Measurements from ENCODE around the gene OR6X1.

The OR6X1 gene, protein sequence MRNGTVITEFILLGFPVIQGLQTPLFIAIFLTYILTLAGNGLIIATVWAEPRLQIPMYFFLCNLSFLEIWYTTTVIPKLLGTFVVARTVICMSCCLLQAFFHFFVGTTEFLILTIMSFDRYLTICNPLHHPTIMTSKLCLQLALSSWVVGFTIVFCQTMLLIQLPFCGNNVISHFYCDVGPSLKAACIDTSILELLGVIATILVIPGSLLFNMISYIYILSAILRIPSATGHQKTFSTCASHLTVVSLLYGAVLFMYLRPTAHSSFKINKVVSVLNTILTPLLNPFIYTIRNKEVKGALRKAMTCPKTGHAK

DNA sequence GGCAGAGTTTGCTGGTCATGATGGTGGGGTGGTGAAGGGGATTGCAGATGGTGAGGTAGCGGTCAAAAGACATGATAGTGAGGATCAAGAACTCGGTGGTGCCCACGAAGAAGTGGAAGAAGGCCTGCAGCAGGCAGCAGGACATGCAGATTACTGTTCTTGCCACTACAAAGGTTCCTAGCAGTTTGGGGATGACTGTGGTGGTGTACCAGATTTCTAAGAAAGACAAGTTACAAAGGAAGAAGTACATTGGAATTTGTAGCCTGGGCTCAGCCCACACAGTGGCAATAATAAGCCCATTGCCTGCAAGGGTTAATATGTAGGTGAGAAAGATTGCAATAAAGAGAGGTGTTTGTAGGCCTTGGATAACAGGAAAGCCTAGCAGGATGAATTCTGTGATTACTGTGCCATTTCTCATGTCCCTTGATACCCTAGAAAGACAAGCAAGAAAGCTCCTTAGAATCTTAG lies at the start of gene OR6X1:
OR6X1 (minus strand) TSS at position 418 of the 468 bp plus-strand sequence; CDS start at position 418, 0 bp downstream.
- Mint-ChIP-seq H3K4me3 (peak within 1 kb of the TSS in 1 of 2 donors; percentile 23), H3K36me3 (peaks cover 0 to 2% of the 10 kb centered on the region in 2 donors), H3K27ac (no peak within 1 kb of the TSS), H3K4me1 (peaks cover 3 to 6% of the 10 kb centered on the region in 2 donors), H3K27me3 (peaks cover 38 to 50% of the 10 kb centered on the region in 2 donors), H3K9me3 (peaks cover 0 to 1% of the 10 kb centered on the region in 2 donors)
- ATAC-seq (replicated peaks) (no peak), DNase-seq (no peak)

DNA sequence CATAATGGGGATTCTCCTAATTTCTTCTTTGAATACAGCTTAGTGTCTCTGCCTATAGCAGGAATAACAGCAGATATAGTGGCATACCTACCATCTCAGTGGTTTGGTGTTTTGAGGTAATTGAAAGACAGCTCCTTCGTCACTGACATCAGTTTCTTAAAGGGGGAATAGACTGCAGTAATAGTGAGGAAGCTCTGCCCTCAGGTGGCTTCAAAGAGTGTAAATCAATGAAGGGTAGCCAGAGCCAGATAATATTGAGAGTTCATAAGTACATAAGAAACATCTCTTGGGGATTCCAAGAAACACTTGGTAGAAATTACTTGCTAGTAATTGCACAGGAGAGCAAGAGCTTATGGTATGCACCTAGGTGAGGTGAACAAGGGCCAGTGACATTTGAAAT lies 47.4 kb upstream of the OR6X1 start:
- Mint-ChIP-seq H3K4me3 (no peak overlapping the region), H3K9me3 (no peaks in the 10 kb centered on the region), H3K36me3 (no peaks in the 10 kb centered on the region), H3K27ac (no peak overlapping the region), H3K4me1 (peaks cover 5 to 7% of the 10 kb centered on the region in 2 donors), H3K27me3 (peaks cover 0 to 13% of the 10 kb centered on the region in 2 donors)
- DNase-seq: no peak
- no peak for ATAC-seq (replicated peaks)

DNA sequence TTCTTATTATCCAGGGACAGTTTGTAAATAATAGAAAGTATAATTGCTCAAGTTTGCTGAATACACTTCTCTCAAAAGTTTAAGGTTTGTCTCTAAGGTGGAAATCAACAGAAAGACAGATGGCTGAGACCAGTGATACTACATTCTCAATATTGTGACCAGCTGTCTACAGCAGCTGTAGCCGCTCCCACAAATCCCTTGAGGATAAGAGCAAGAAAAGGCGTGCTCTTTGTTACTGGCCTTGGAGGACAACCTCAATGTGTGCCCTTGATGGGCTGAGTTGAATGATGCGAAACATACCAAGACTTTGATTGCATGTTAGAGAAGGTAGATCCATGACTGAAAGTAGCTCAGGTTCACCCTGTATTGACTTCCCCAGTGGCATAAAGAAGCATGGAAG lies 45.7 kb upstream of the OR6X1 start:
- Mint-ChIP-seq H3K4me1 (peaks cover 5 to 7% of the 10 kb centered on the region in 2 donors), H3K9me3 (peaks cover 0 to 3% of the 10 kb centered on the region in 2 donors), H3K4me3 (no peak overlapping the region), H3K27me3 (peaks cover 5 to 15% of the 10 kb centered on the region in 2 donors), H3K27ac (no peak overlapping the region), H3K36me3 (no peaks in the 10 kb centered on the region)
- DNase-seq: no peak
- no peak for ATAC-seq (replicated peaks)

GRCh38 chr11:123799438-123799837 lies 45.1 kb upstream of the OR6X1 start:
- Mint-ChIP-seq H3K27me3 (peaks cover 5 to 20% of the 10 kb centered on the region in 2 donors), H3K4me1 (peaks cover 5 to 7% of the 10 kb centered on the region in 2 donors), H3K9me3 (peaks cover 0 to 3% of the 10 kb centered on the region in 2 donors), H3K27ac (no peak overlapping the region), H3K4me3 (no peak overlapping the region), H3K36me3 (no peaks in the 10 kb centered on the region)
- no peak for ATAC-seq (replicated peaks)
- DNase-seq: no peak

DNA sequence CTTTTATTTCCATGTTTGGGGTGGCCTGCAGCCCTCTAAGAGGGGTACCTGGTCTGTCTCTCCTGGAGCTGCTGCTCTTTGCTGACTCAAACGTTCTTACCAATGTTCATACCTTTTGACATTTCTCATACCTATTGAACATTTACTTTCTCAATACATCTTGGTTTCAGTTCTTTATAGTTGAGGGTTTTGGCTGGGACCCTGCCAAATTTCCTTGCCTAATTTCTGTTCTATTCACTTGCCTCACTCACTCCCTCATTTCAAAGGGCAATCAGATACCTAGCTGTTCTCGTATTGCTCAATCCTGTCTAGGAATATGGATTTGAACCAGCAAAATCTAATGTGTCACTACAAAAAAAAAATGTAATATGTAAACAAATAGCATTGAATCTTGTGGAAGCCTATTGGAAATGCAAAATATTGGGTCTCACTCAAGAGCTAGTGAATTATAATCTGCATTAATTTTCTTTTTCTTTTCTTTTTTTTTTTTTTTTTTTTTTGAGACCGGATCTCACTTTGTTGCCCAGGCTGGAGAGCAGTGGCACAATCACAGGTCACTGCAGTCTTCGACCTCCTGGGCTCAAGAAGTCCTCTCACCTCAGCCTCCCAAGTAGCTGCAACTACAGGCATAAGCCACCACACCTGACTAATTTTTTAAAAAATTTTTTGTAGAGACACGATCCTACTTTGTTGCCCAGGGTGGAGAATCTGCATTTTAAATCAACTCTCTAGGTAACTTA lies 44.4 kb upstream of the OR6X1 start:
- Mint-ChIP-seq H3K36me3 (no peaks in the 10 kb centered on the region), H3K4me1 (peaks cover 5 to 7% of the 10 kb centered on the region in 2 donors), H3K27me3 (peaks cover 5 to 26% of the 10 kb centered on the region in 2 donors), H3K4me3 (no peak overlapping the region), H3K27ac (no peak overlapping the region), H3K9me3 (peaks cover 0 to 3% of the 10 kb centered on the region in 2 donors)
- DNase-seq (no peak), ATAC-seq (replicated peaks) (peak in 1 of 2 donors; percentile 31)

DNA sequence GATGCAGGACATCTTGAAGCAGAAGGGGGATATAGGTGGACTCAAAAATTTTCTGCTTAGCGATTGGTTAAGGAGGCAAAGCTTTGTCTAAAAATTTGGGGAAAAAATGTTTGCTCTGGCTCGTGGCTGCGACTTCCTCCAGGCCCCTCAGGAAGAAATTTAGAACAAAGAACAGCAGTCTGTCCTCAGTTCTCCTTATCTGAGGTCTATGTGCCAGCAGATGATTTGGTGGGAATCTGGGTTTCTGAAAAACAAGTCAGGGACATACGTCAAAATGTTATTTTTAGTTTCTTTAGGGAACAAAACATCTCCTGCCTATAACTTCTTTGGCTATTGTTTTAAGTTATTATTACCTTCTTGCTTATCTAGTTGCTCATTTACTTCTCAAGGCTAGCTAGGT lies 43.8 kb upstream of the OR6X1 start:
- Mint-ChIP-seq H3K4me3 (no peak overlapping the region), H3K9me3 (peaks cover 0 to 3% of the 10 kb centered on the region in 2 donors), H3K4me1 (peaks cover 5 to 7% of the 10 kb centered on the region in 2 donors), H3K27ac (no peak overlapping the region), H3K36me3 (no peaks in the 10 kb centered on the region), H3K27me3 (peaks cover 5 to 26% of the 10 kb centered on the region in 2 donors)
- DNase-seq: no peak
- ATAC-seq (replicated peaks): no peak

GRCh38 chr11:123797541-123797940 lies 43.2 kb upstream of the OR6X1 start:
- ATAC-seq (replicated peaks) (no peak), DNase-seq (no peak)
- no peak overlapping the region for H3K27ac Mint-ChIP-seq
- H3K36me3 Mint-ChIP-seq: no peaks in the 10 kb centered on the region
- H3K9me3 Mint-ChIP-seq: peaks cover 0 to 3% of the 10 kb centered on the region in 2 donors
- H3K4me1 Mint-ChIP-seq: peaks cover 5 to 7% of the 10 kb centered on the region in 2 donors
- no peak overlapping the region for H3K4me3 Mint-ChIP-seq
- H3K27me3 Mint-ChIP-seq: peaks cover 5 to 26% of the 10 kb centered on the region in 2 donors

DNA sequence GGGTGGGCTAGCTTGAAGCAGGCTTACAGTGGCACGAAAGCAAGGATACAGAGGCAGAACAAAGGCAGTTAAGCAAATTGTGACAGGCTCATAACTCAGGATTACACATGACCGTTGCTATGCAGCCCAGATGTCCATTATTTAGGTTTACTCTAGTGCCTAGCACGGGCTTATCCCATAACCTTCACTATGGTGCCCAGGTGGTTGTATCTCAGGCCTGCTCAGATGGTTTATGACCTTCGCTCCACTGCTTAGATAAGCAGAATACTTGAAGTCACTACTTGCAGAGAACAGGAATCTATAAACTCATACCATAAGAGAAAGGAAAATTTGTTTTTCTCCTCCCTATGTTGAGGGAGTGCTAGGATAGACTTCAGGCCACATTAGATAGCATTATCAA lies 42.8 kb upstream of the OR6X1 start:
- H3K4me3 Mint-ChIP-seq: no peak overlapping the region
- peaks cover 5 to 7% of the 10 kb centered on the region in 2 donors for H3K4me1 Mint-ChIP-seq
- no peak for DNase-seq
- H3K9me3 Mint-ChIP-seq: peaks cover 0 to 3% of the 10 kb centered on the region in 2 donors
- peaks cover 5 to 26% of the 10 kb centered on the region in 2 donors for H3K27me3 Mint-ChIP-seq
- no peak for ATAC-seq (replicated peaks)
- H3K36me3 Mint-ChIP-seq: no peaks in the 10 kb centered on the region
- H3K27ac Mint-ChIP-seq: no peak overlapping the region

DNA sequence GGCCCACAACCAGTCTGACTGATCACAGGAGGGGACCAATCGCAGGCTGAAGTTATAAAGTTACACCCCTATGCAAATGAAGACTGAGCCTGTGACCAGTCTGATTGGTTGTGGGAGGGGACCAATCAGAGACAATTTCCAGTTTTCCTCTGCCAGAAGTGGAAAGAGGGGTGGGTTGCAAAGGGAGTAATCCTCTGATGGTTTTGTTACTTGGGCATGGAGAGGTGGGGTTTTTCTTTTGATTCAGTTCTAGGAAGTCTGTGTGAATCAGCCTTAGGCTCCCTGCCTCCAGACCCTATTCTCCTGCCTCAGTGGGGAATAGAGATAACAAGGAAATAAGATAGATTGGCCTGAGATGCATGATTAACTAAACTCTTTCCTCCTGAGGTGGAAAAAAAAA lies 41.9 kb upstream of the OR6X1 start:
- no peak for ATAC-seq (replicated peaks)

GRCh38 chr11:123783536-123783935 lies 29.2 kb upstream of the OR6X1 start:
- no peak overlapping the region for H3K27ac Mint-ChIP-seq
- H3K4me3 Mint-ChIP-seq: no peak overlapping the region
- ATAC-seq (replicated peaks): no peak
- H3K36me3 Mint-ChIP-seq: no peaks in the 10 kb centered on the region
- no peaks in the 10 kb centered on the region for H3K4me1 Mint-ChIP-seq
- peaks cover 0 to 1% of the 10 kb centered on the region in 2 donors for H3K9me3 Mint-ChIP-seq
- DNase-seq: no peak
- peaks cover 9 to 10% of the 10 kb centered on the region in 2 donors for H3K27me3 Mint-ChIP-seq

More for the DNA sequence above, 41.9 kb upstream of the OR6X1 start:
- H3K4me3 Mint-ChIP-seq: no peak overlapping the region
- H3K36me3 Mint-ChIP-seq: no peaks in the 10 kb centered on the region
- peaks cover 0 to 3% of the 10 kb centered on the region in 2 donors for H3K9me3 Mint-ChIP-seq
- H3K27ac Mint-ChIP-seq: no peak overlapping the region
- DNase-seq: no peak
- H3K4me1 Mint-ChIP-seq: peaks cover 5 to 7% of the 10 kb centered on the region in 2 donors
- peaks cover 5 to 26% of the 10 kb centered on the region in 2 donors for H3K27me3 Mint-ChIP-seq

DNA sequence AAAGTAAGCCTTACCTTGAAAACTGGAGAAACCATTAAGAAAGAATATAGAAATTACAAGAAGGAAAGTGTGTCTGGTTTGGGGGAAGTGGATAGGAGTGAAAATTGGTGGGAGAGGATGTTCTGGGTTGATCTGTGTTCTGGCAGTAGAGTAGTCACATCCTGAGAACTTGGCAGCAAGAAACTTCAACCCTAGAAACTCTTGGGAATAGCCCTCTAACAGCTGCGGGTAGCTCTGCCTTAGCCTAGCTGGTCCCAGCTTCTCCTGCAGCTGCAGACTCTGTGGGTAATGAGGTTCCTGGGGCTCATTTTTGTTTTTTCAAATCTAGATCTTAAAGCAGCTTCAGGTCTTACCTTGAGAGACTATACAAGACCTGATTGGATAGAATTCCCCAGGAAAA lies 24.2 kb upstream of the OR6X1 start:
- no peak for DNase-seq
- Mint-ChIP-seq H3K9me3 (no peaks in the 10 kb centered on the region), H3K27ac (no peak overlapping the region), H3K36me3 (no peaks in the 10 kb centered on the region), H3K27me3 (peaks cover 14 to 15% of the 10 kb centered on the region in 2 donors), H3K4me1 (no peaks in the 10 kb centered on the region), H3K4me3 (no peak overlapping the region)
- no peak for ATAC-seq (replicated peaks)

DNA sequence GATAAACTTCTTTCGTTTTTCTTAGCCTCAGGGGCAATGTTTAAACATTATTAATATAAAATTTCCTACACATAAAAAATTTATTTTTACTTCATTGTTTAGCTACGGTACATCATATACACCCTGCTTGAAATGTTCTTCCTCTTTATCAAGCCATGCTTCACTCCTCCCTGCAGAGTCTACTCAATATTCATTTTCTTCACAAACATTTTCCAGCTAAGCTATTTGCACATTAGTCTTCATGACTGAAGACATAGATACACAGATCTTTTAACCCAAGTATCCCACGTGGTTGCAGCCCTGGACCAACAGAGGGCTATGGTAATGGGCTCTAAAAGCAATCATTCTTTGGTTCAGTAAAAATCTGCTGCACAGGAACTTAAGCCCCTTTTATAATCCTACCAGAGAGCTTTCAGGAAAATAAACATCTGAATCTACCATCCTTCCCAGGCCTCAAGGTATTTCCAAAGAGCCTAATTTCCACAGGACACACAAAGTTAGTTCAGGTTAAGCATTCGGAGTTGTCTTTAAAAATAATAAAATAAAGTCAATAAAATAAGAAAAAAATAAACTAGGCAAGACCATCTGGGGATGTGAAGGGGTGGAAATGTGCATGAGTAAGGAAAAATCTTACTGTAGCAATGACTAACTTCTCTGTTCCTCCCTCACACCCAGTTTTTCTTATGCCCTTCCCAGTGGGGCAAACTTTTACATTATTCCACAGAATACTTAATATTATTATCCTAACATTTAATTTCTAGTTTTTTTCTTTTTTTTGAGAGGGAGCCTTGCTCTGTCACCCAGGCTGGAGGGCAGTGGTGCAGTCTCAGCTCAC lies 21.6 kb upstream of the OR6X1 start:
- Mint-ChIP-seq H3K4me1 (no peaks in the 10 kb centered on the region), H3K9me3 (peaks cover 3 to 6% of the 10 kb centered on the region in 2 donors), H3K27me3 (peaks cover 11 to 14% of the 10 kb centered on the region in 2 donors), H3K27ac (no peak overlapping the region), H3K36me3 (no peaks in the 10 kb centered on the region), H3K4me3 (no peak overlapping the region)
- DNase-seq: no peak
- ATAC-seq (replicated peaks): no peak

DNA sequence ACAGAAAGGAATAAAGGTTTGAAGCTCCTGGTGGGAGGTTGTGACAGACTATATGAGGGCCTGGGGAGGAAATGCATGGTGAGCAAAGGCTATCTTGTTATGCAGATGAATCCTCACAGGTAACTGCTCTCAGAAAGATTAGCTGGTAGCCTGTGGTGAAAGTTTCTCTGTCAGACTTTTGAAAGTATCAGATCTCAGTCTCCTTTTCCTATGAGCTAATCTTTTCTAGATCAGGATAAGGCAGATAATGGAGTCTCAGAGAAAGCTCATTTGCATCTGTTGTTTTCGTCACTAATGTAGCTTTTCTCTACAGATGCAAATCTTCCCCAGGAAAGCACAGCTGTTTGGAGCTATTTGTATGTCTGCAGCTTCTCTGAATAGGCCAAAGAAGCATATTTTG lies 21.0 kb upstream of the OR6X1 start:
- no peaks in the 10 kb centered on the region for H3K36me3 Mint-ChIP-seq
- ATAC-seq (replicated peaks) (no peak), DNase-seq (no peak)
- H3K27me3 Mint-ChIP-seq: peaks cover 10 to 14% of the 10 kb centered on the region in 2 donors
- no peaks in the 10 kb centered on the region for H3K4me1 Mint-ChIP-seq
- H3K4me3 Mint-ChIP-seq: no peak overlapping the region
- no peak overlapping the region for H3K27ac Mint-ChIP-seq
- H3K9me3 Mint-ChIP-seq: peaks cover 3 to 6% of the 10 kb centered on the region in 2 donors

DNA sequence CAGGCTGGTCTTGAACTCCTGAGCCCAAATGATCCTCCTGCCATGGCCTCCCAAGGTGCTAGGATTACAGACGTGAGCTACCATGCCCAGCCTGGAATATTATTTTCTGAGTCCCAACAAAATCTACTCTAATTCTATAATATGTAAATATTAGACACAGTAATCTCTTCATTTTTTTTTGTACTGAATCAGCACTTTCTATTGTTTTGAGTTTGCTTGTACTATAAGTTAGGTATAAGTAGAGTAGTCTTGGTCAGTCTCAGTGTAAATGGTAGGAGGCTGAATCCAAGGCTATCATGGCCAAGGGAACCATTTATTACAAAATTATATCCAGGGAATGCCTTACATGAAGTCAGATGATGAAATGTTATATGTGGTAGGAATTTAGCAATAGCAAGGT lies 19.6 kb upstream of the OR6X1 start:
- Mint-ChIP-seq H3K27ac (no peak overlapping the region), H3K4me3 (no peak overlapping the region), H3K9me3 (peaks cover 3 to 6% of the 10 kb centered on the region in 2 donors), H3K36me3 (no peaks in the 10 kb centered on the region), H3K27me3 (peaks cover 6 to 9% of the 10 kb centered on the region in 2 donors), H3K4me1 (no peaks in the 10 kb centered on the region)
- ATAC-seq (replicated peaks): no peak
- no peak for DNase-seq

All from stimulated activated naive B cell treated with anti-CD40 and anti-IgM and Interleukin-4, amounts not matched to agents 10 μg/mL and 1 μg/mL and 100 μg/mL, for 72 hours (primary cell).